Adrenal gland (tissue), 12 donors: ENCODE data around the gene SLC5A10. TPM values are rescaled to one million over a fixed set of nuclear protein-coding genes. Genes with fewer than 3 reads are reported as not detected.

Experiments
- DNase-seq, 7 donors: peaks; one replicate each; pipeline ENCODE4 v3.0.0-alpha.2; 2019 to 2020
- H3K27ac ChIP-seq, 5 donors: fragments of 200-600 bp; sonication (generic) in 4 of 5; 1 replicate in 3 of 5; 2 replicates in 2 of 5; pipeline versions ENCODE4 v1.5.1 to v1.8.0; 2016 to 2020; ENCODE audit warnings: mild to moderate bottlenecking in 1 of 5
- H3K27me3 ChIP-seq: fragments of 200-600 bp; 2 replicates; pipeline ENCODE4 v1.8.0; 2021
- H3K36me3 ChIP-seq, 2 donors: fragments of 200-600 bp; replicated peaks in 1 of 2; 1 replicate in 1 of 2; 2 replicates in 1 of 2; pipeline versions ENCODE4 v1.5.1 to v1.8.0; 2018 to 2022
- H3K4me1 ChIP-seq, 2 donors: fragments of 200-600 bp; replicated peaks in 1 of 2; 1 replicate in 1 of 2; 2 replicates in 1 of 2; pipeline versions ENCODE4 v1.5.1 to v1.8.0; 2018 to 2021
- H3K4me3 ChIP-seq, 4 donors: fragments of 200-600 bp; sonication (generic) in 3 of 4; one replicate each; pipeline ENCODE4 v1.5.1; 2016 to 2018
- H3K9me3 ChIP-seq, 3 donors: fragments of 200-600 bp; sonication (generic) in 1 of 3; replicated peaks in 1 of 3; 1 replicate in 2 of 3; 2 replicates in 1 of 3; pipeline versions ENCODE4 v1.5.1 to v1.8.0; 2016 to 2021
- POLR2A ChIP-seq, 2 donors: fragments of 450-650 bp; IDR thresholded peaks; one replicate each; pipeline ENCODE4 v1.6.1; 2017; ENCODE audit warnings: antibody characterized with exemption in 2 of 2, mild to moderate bottlenecking in 2 of 2, moderate library complexity in 1 of 2
- WGBS, 4 donors: extraction: QIAGEN DNeasy Blood & Tissue Kit in 2 of 4; methylation state at CpG; one replicate each; pipeline versions ENCODE4 v1.1.5 to v1.1.7; 2013 to 2017; 5-methylcytosine and 5-hydroxymethylcytosine counted together
- intact Hi-C, 2 donors: fragments of 100-400 bp; cut with DNase I; formaldehyde crosslinking; loops; one replicate each; pipeline versions ENCODE4 v1.14.1 to v1.15.0; 2022 to 2023
- polyA plus RNA-seq, 3 donors: library from polyadenylated mRNA; stranded (reverse); fragments of 200-250 nt in 2 of 3; fragments of 350-450 nt in 1 of 3; fragmentation: Illumina TruSeq in 1 of 3; extraction: RNeasy Lipid Tissue Mini Kit (QIAGEN cat#74804) in 1 of 3; gene quantifications; one replicate each; pipeline ENCODE4 v1.2.3, GENCODE V29; 2013 to 2014
- total RNA-seq, 9 donors: library from RNA; depleted of rRNA in 4 of 9; stranded (reverse); fragments of >200 nt in 4 of 9; fragments of 120-200 nt in 1 of 9; fragmentation: NEBNext Ultra II Directional in 1 of 9; extraction: Animal tissue kit (Norgen Biotek cat#: 25700) in 1 of 9; gene quantifications; one replicate each; pipeline versions ENCODE4 v1.1.0 to v1.2.4, GENCODE V29; 2013 to 2023
- TF ChIP-seq, protein P1 (sequence below), 6 experiments: fragments of 450-650 bp in 4 of 6; fragments of 200-600 bp in 2 of 6; sonication (generic) in 1 of 6; IDR thresholded peaks; 1 replicate in 5 of 6; 2 replicates in 1 of 6; pipeline versions ENCODE4 v1.5.1 to v1.8.0; 2016 to 2021; ENCODE audit warnings: antibody characterized with exemption in 6 of 6, mild to moderate bottlenecking in 2 of 6, moderate library complexity in 1 of 6
- donor health status: healthy with polysubstance abuse.
- donor health status: Bipolar disorder and iron deficiency.
- donor health status: DM: yes; HTN: yes; CAD: no.
- donor health status: DM: no; HTN: no; CAD: no.
- donor health status: DM: no; HTN: no; CAD: no.
- donor health status: DM: yes; HTN: yes; CAD: no.

SLC5A10 gene
- total and polyA plus RNA-seq, 12 donors: 0.16 to 0.94 (median 0.22) TPM; not detected in 8

DNA sequence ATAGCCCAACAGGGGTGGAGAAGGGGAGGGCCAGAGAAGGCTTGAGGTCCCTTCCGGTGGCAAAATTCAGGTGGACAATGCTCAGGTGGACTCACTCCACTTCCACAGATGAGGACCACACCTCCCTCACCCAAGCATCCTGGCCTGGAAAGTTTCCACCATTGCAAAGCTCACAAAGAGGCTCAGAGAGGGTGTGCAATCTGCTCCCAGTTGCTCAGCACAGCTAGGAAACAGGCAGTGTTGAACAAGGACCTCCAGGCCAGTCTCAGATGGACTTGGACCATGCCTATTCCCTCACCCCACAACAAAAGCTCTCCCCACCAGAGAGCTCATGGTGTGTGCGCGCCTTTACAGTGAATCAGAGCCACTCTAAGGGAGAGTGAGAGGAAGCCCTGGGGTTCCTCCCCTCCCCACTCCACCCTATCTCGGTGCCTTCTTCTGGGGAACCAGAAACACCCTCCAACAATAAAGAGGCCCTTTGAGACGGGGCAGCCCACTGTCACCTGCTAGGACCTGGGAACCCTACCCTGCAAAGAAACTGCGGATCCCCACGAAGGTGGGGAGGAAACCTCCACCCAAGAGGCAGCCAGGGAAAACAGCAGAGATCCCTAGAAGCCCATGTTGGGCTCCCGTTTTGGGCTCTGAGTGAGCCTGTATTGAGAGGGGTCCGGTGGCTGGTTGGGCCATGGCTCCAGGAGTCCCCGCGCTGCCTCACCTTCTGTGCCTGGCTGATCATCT, 51.0 kb downstream of the SLC5A10 start:
- H3K36me3 ChIP-seq: no peaks in the 10 kb centered on the region
- WGBS, 4 donors: 89 to 96% (median 92%) methylated on average over 10 to 11 of the region's 11 CpGs
- H3K4me3 ChIP-seq: no peak overlapping the region
- H3K9me3 ChIP-seq: no peaks in the 10 kb centered on the region
- H3K27ac ChIP-seq: no peak overlapping the region
- TF ChIP-seq, protein P1, sequence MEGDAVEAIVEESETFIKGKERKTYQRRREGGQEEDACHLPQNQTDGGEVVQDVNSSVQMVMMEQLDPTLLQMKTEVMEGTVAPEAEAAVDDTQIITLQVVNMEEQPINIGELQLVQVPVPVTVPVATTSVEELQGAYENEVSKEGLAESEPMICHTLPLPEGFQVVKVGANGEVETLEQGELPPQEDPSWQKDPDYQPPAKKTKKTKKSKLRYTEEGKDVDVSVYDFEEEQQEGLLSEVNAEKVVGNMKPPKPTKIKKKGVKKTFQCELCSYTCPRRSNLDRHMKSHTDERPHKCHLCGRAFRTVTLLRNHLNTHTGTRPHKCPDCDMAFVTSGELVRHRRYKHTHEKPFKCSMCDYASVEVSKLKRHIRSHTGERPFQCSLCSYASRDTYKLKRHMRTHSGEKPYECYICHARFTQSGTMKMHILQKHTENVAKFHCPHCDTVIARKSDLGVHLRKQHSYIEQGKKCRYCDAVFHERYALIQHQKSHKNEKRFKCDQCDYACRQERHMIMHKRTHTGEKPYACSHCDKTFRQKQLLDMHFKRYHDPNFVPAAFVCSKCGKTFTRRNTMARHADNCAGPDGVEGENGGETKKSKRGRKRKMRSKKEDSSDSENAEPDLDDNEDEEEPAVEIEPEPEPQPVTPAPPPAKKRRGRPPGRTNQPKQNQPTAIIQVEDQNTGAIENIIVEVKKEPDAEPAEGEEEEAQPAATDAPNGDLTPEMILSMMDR (IDR thresholded peaks at IDR 0.05): no peak
- TF ChIP-seq POLR2A (IDR thresholded peaks at IDR 0.05): no peak
- H3K4me1 ChIP-seq: peaks cover 12 to 13% of the 10 kb centered on the region in 2 donors
- H3K27me3 ChIP-seq: no peaks in the 10 kb centered on the region
- DNase-seq: no peak
- intact Hi-C loops: no loop called here

DNA sequence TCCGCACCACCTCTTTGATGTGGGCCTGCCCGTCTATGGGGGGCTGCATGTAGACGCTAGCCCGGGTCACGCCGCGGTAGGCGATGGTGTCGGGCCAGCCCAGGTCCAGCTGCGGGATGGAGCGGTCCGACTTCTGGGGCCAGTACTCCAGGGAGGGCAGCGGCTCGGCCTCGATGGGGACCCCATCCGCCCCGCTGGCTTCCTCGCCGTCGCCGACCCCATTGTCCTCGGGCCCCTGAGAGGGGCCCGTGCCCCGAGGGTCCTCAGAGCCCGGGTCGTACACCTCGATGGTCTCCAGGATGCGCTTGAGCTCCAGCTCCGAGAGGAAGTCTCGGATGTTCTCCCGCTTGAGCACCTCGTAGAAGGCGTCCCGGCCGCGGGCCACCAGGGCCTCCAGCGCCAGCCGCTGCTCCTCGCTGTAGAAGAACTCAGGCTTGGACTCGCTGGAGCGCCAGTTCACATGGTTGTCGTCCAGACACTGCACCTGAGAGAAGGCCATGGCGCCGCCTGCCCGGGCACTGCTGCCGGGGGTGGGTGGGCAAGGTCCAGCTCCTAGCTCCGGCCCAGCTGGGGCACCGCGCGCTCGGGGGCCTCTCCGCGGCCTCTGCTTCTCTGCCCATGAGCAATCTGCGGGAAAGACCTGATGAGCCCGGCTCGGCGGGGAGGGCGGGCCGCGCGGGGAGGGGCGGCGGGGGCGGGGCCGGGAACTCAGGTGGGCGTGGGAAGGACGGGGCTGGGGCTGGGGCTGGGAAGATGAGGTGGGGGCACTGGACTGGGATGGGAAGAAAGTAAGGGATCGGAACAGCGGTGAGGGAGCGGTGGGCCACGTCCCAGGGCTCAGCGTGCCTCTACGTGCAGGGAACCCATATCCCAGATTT, 51.8 kb downstream of the SLC5A10 start:
- intact Hi-C loops: no loop called here
- Histone ChIP-seq H3K36me3 (no peaks in the 10 kb centered on the region), H3K9me3 (no peaks in the 10 kb centered on the region), H3K4me1 (peaks cover 12 to 13% of the 10 kb centered on the region in 2 donors), H3K27ac (peak overlapping the region in 2 of 5 donors; percentile 55 to 72), H3K27me3 (no peaks in the 10 kb centered on the region), H3K4me3 (peak overlapping the region in 2 of 4 donors; percentile 17 to 89)
- 35 to 47% (median 40%) methylated on average over 29 to 73 of the region's 73 CpGs for WGBS, 4 donors
- peak in 5 of 7 donors; percentile 24 to 42 (median 37) for DNase-seq
- TF ChIP-seq POLR2A (IDR thresholded peaks at IDR 0.05): no peak
- TF ChIP-seq, protein P1 (IDR thresholded peaks at IDR 0.05): no peak

DNA sequence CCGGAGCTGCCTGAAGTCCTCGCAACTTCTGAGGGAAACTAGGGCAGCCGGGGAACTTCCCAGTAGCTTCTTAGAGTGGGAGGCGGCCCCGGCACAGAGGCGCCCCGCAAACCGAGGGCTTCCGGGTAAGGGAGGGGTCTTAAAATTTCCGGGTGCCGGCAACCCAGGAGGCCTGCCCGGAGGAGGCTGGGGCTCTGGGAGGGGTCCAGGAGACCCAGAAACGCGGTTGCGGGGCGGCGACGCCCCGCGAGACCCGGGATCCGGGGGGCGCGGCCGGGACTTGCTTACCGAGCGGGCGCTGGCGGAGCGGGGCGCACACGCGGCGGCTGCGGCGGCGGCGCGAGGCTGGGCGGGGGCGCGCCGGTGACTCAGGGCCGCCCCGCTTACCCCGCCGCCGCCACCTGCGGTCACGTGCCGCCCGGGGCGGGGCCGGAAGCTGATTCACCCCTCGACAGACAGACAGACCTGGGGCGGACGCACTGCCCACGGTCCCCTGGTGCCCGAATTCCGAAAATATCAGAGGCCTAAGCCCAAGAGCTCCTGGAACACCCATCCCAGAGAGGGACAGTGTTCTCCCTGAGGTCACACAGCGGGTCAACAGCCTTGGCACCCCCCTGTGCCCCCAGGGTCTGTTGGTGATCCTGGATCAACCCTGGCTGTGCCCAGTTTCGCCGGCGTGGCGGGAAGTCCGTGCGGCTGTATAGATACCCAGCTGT, 52.6 kb downstream of the SLC5A10 start, which contains the start of gene FAM83G:
Gene FAM83G (minus strand): TSS at position 344 of the 716 bp plus-strand sequence. CDS start 723 bp downstream, outside the sequence.
- DNase-seq: peak; percentile 85 to 91 (median 88)
- Histone ChIP-seq H3K27me3 (no peaks in the 10 kb centered on the region), H3K9me3 (no peaks in the 10 kb centered on the region), H3K4me3 (peak within 1 kb of the TSS in 2 of 4 donors; percentile 43 to 89), H3K4me1 (peaks cover 12 to 13% of the 10 kb centered on the region in 2 donors), H3K36me3 (no peaks in the 10 kb centered on the region), H3K27ac (peak within 1 kb of the TSS in 3 of 5 donors; percentile 7 to 72 (median 55))
- intact Hi-C loops: no loop called here
- 5 to 65% (median 6%) methylated on average over 3 to 67 of the region's 67 CpGs for WGBS, 4 donors
- TF ChIP-seq, protein P1 (IDR thresholded peaks at IDR 0.05): no peak
- peak; percentile 32 to 74 for TF ChIP-seq POLR2A (IDR thresholded peaks at IDR 0.05)
